WTC11 (cell line): ENCODE measurements around the gene C11orf52. TPM values are rescaled to one million over a fixed set of nuclear protein-coding genes. Genes with fewer than 3 reads are reported as not detected.

Source experiments
- ATAC-seq: fragments of 200-7000 bp; cut with Tn5 transposase; 2 replicates; pipeline ENCODE4 v1.10.0; 2021; ENCODE audit warnings: mild to moderate bottlenecking, moderate library complexity
- CTCF ChIA-PET: fragments of 300-600 bp; sonication (Branson Sonifier 250); formaldehyde crosslinking; loops from one replicate; lab custom pipeline; 2021; ENCODE audit warnings: antibody characterized with exemption; lab: Charles Lee
- POLR2A ChIA-PET: fragments of 350-600 bp; sonication (Branson Sonifier 250); formaldehyde crosslinking; loops from one replicate; lab custom pipeline; 2021; ENCODE audit warnings: antibody characterized with exemption; lab: Charles Lee
- DNase-seq: peaks from one replicate; pipeline ENCODE4 v3.0.0; 2021; ENCODE audit warnings: low spot score
- H3K27ac Mint-ChIP-seq: 2 replicates; pipeline ENCODE4 v1.8.0; 2021; ENCODE audit warnings: mixed read lengths
- H3K27me3 Mint-ChIP-seq: 2 replicates; pipeline ENCODE4 v1.8.0; 2021; ENCODE audit warnings: low read depth, mild to moderate bottlenecking, moderate library complexity, mixed read lengths
- H3K36me3 Mint-ChIP-seq: 2 replicates; pipeline ENCODE4 v1.8.0; 2021; ENCODE audit warnings: mixed read lengths
- H3K4me1 Mint-ChIP-seq: 2 replicates; pipeline ENCODE4 v1.8.0; 2022; ENCODE audit warnings: mixed read lengths
- H3K4me3 Mint-ChIP-seq: 2 replicates; pipeline ENCODE4 v1.8.0; 2021; ENCODE audit warnings: mild to moderate bottlenecking, moderate library complexity, mixed read lengths
- H3K9me3 Mint-ChIP-seq: 2 replicates; pipeline ENCODE4 v1.8.0; 2021; ENCODE audit warnings: mixed read lengths
- CREB1 ChIP-seq: sonication (generic); formaldehyde crosslinking; IDR thresholded peaks from 2 replicates; pipeline ENCODE4 v1.8.0; 2023; ENCODE audit warnings: mild to moderate bottlenecking, missing genetic modification reagents
- ELF4 ChIP-seq: sonication (generic); formaldehyde crosslinking; IDR thresholded peaks from 2 replicates; pipeline ENCODE4 v1.8.1; 2022; ENCODE audit warnings: low read depth, mild to moderate bottlenecking, moderate library complexity, missing genetic modification reagents
- EMX1 ChIP-seq: fragments of 250-450 bp; sonication (Bioruptor Pico); IDR thresholded peaks from 2 replicates; pipeline ENCODE4 v1.8.0; 2021; ENCODE audit warnings: mild to moderate bottlenecking
- ETV6 ChIP-seq: sonication (generic); formaldehyde crosslinking; IDR thresholded peaks from 2 replicates; pipeline ENCODE4 v1.8.1; 2022; ENCODE audit warnings: mild to moderate bottlenecking, missing genetic modification reagents
- GRHL2 ChIP-seq: fragments of 250-450 bp; sonication (Bioruptor Pico); IDR thresholded peaks from 2 replicates; pipeline ENCODE4 v1.8.0; 2022; ENCODE audit warnings: mild to moderate bottlenecking, moderate library complexity; ENCODE audit not compliant: insufficient replicate concordance, severe bottlenecking
- GTF2I ChIP-seq: fragments of 250-450 bp; sonication (Bioruptor Pico); conservative IDR thresholded peaks from 2 replicates; pipeline ENCODE4 v1.4.0; 2021; ENCODE audit warnings: mild to moderate bottlenecking
- MXD4 ChIP-seq: fragments of 250-450 bp; sonication (Bioruptor Pico); IDR thresholded peaks from 2 replicates; pipeline ENCODE4 v1.8.0; 2021; ENCODE audit warnings: mild to moderate bottlenecking, moderate library complexity, borderline replicate concordance
- RELA ChIP-seq: sonication (generic); formaldehyde crosslinking; IDR thresholded peaks from 2 replicates; pipeline ENCODE4 v1.8.1; 2022; ENCODE audit warnings: missing genetic modification reagents, mild to moderate bottlenecking, borderline replicate concordance
- SMAD3 ChIP-seq: sonication (generic); formaldehyde crosslinking; IDR thresholded peaks from 2 replicates; pipeline ENCODE4 v1.8.0; 2022; ENCODE audit warnings: missing genetic modification reagents, mild to moderate bottlenecking, borderline replicate concordance
- TCF7 ChIP-seq: sonication (generic); formaldehyde crosslinking; IDR thresholded peaks from 2 replicates; pipeline ENCODE4 v1.8.0; 2022; ENCODE audit warnings: mild to moderate bottlenecking, low read depth, missing genetic modification reagents, moderate library complexity
- ZNF317 ChIP-seq: sonication (generic); formaldehyde crosslinking; IDR thresholded peaks from 2 replicates; pipeline ENCODE4 v1.8.1; 2023; ENCODE audit warnings: low read depth, mild to moderate bottlenecking, moderate library complexity, missing genetic modification reagents, borderline replicate concordance
- total RNA-seq: library from RNA; stranded (reverse); gene quantifications from 3 replicates; pipeline ENCODE4 v1.2.3, GENCODE V29; 2021
- TF ChIP-seq, protein P1 (sequence below): sonication (generic); formaldehyde crosslinking; IDR thresholded peaks from 2 replicates; pipeline ENCODE4 v1.8.0; 2022; ENCODE audit warnings: mild to moderate bottlenecking, missing genetic modification reagents
- TF ChIP-seq, protein P2 (sequence below): fragments of 250-450 bp; sonication (Bioruptor Pico); IDR thresholded peaks from 2 replicates; pipeline ENCODE4 v1.9.0; 2021; ENCODE audit warnings: moderate library complexity, mild to moderate bottlenecking, inconsistent platforms, borderline replicate concordance
- TF ChIP-seq, protein P3 (sequence below): sonication (generic); formaldehyde crosslinking; IDR thresholded peaks from 2 replicates; pipeline ENCODE4 v1.8.1; 2022; ENCODE audit warnings: low read depth, missing genetic modification reagents, borderline replicate concordance
- TF ChIP-seq, protein P4 (sequence below): fragments of 250-450 bp; sonication (Bioruptor Pico); IDR thresholded peaks from 2 replicates; pipeline ENCODE4 v1.9.0; 2021; ENCODE audit warnings: mild to moderate bottlenecking, borderline replicate concordance
- TF ChIP-seq, protein P5 (sequence below): fragments of 250-450 bp; sonication (Bioruptor Pico); IDR thresholded peaks from 2 replicates; pipeline ENCODE4 v1.8.0; 2021; ENCODE audit warnings: mild to moderate bottlenecking

Gene C11orf52
- total RNA-seq, 1 experiment from 2014 or later: 2.1 TPM

DNA sequence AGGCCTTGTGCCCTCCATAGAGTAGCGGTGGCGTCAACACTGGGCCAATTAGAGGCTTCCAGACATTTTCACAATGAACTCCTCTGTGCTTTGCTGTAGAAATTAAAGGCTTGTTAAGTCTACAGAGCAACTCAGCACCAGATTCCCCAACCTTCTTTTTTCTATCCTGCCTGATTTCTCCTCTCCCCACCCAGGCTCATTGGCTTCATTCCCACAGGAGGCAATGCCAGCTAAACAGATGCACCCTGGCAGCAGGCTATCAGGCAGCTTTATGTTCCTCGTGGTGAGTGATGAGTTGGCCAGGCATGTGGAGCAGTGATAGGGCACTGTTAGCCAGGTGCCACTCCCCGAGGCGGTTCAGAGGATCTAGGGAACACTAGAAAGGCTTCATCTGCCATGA lies 23.2 kb downstream of the C11orf52 start:
- POLR2A ChIA-PET: no interaction called here
- Mint-ChIP-seq H3K4me3 (no peak overlapping the region), H3K27ac (no peak overlapping the region), H3K4me1 (peaks cover 39% of the 10 kb centered on the region), H3K27me3 (no peaks in the 10 kb centered on the region; the same call in 1 of the 2 replicates), H3K36me3 (0 out of 2 replicates have a peak, but pooled peaks cover 2% of the 10 kb centered on the region), H3K9me3 (no peaks in the 10 kb centered on the region)
- TF ChIP-seq, protein P1, sequence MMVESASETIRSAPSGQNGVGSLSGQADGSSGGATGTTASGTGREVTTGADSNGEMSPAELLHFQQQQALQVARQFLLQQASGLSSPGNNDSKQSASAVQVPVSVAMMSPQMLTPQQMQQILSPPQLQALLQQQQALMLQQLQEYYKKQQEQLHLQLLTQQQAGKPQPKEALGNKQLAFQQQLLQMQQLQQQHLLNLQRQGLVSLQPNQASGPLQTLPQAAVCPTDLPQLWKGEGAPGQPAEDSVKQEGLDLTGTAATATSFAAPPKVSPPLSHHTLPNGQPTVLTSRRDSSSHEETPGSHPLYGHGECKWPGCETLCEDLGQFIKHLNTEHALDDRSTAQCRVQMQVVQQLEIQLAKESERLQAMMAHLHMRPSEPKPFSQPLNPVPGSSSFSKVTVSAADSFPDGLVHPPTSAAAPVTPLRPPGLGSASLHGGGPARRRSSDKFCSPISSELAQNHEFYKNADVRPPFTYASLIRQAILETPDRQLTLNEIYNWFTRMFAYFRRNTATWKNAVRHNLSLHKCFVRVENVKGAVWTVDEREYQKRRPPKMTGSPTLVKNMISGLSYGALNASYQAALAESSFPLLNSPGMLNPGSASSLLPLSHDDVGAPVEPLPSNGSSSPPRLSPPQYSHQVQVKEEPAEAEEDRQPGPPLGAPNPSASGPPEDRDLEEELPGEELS: no peak
- TF ChIP-seq, protein P2, sequence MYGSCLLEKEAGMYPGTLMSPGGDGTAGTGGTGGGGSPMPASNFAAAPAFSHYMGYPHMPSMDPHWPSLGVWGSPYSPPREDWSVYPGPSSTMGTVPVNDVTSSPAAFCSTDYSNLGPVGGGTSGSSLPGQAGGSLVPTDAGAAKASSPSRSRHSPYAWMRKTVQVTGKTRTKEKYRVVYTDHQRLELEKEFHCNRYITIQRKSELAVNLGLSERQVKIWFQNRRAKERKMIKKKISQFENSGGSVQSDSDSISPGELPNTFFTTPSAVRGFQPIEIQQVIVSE: no peak
- TF ChIP-seq ELF4 (CRISPR knock-in tag) (no peak), RELA (CRISPR knock-in tag) (no peak), ZNF317 (CRISPR knock-in tag) (no peak), GRHL2 (CRISPR knock-in tag) (no peak), SMAD3 (no peak), CREB1 (no peak), MXD4 (CRISPR knock-in tag) (no peak), EMX1 (CRISPR knock-in tag) (no peak)
- TF ChIP-seq, protein P3, sequence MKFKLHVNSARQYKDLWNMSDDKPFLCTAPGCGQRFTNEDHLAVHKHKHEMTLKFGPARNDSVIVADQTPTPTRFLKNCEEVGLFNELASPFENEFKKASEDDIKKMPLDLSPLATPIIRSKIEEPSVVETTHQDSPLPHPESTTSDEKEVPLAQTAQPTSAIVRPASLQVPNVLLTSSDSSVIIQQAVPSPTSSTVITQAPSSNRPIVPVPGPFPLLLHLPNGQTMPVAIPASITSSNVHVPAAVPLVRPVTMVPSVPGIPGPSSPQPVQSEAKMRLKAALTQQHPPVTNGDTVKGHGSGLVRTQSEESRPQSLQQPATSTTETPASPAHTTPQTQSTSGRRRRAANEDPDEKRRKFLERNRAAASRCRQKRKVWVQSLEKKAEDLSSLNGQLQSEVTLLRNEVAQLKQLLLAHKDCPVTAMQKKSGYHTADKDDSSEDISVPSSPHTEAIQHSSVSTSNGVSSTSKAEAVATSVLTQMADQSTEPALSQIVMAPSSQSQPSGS (CRISPR knock-in tag): no peak
- TF ChIP-seq, protein P4, sequence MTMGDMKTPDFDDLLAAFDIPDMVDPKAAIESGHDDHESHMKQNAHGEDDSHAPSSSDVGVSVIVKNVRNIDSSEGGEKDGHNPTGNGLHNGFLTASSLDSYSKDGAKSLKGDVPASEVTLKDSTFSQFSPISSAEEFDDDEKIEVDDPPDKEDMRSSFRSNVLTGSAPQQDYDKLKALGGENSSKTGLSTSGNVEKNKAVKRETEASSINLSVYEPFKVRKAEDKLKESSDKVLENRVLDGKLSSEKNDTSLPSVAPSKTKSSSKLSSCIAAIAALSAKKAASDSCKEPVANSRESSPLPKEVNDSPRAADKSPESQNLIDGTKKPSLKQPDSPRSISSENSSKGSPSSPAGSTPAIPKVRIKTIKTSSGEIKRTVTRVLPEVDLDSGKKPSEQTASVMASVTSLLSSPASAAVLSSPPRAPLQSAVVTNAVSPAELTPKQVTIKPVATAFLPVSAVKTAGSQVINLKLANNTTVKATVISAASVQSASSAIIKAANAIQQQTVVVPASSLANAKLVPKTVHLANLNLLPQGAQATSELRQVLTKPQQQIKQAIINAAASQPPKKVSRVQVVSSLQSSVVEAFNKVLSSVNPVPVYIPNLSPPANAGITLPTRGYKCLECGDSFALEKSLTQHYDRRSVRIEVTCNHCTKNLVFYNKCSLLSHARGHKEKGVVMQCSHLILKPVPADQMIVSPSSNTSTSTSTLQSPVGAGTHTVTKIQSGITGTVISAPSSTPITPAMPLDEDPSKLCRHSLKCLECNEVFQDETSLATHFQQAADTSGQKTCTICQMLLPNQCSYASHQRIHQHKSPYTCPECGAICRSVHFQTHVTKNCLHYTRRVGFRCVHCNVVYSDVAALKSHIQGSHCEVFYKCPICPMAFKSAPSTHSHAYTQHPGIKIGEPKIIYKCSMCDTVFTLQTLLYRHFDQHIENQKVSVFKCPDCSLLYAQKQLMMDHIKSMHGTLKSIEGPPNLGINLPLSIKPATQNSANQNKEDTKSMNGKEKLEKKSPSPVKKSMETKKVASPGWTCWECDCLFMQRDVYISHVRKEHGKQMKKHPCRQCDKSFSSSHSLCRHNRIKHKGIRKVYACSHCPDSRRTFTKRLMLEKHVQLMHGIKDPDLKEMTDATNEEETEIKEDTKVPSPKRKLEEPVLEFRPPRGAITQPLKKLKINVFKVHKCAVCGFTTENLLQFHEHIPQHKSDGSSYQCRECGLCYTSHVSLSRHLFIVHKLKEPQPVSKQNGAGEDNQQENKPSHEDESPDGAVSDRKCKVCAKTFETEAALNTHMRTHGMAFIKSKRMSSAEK: no peak
- TF ChIP-seq, protein P5, sequence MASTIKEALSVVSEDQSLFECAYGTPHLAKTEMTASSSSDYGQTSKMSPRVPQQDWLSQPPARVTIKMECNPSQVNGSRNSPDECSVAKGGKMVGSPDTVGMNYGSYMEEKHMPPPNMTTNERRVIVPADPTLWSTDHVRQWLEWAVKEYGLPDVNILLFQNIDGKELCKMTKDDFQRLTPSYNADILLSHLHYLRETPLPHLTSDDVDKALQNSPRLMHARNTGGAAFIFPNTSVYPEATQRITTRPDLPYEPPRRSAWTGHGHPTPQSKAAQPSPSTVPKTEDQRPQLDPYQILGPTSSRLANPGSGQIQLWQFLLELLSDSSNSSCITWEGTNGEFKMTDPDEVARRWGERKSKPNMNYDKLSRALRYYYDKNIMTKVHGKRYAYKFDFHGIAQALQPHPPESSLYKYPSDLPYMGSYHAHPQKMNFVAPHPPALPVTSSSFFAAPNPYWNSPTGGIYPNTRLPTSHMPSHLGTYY (CRISPR knock-in tag): no peak
- CTCF ChIA-PET: interaction anchor here (0.9 kb wide), 1 partner anchor 15 kb away, joined by 3 read pairs; no protein-coding TSS in a partner anchor
- ATAC-seq: no peak
- DNase-seq: no peak

DNA sequence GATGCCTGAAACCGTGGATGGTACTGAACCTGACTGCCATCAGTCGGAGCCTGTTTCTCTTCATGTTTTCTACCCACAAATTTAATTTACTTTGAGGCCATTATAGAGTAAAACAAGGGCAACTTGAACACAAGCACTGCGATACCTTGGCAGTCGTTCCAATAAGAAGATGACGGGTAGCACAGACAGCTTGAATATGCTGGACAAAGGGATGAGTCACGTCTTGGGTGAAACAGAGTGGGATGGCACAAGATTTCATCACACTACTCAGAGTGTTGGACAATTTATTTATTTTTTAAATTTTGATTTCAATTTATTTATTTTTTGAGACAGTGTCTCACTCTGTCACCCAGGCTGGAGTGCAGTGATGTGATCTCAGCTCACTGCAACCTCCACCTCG lies 24.1 kb downstream of the C11orf52 start:
- no peak for ATAC-seq
- H3K9me3 Mint-ChIP-seq: no peaks in the 10 kb centered on the region
- CTCF ChIA-PET: interaction anchor here (0.8 to 3.2 kb wide), 3 partner anchors 11 to 40 kb away, joined by 3 to 21 read pairs (median 12); no protein-coding TSS in a partner anchor

More for the DNA sequence above, 24.1 kb downstream of the C11orf52 start:
- Mint-ChIP-seq H3K27ac (no peak overlapping the region), H3K36me3 (0 out of 2 replicates have a peak, but pooled peaks cover 2% of the 10 kb centered on the region), H3K4me3 (no peak overlapping the region), H3K4me1 (peaks cover 36% of the 10 kb centered on the region), H3K27me3 (no peaks in the 10 kb centered on the region; the same call in 1 of the 2 replicates)
- POLR2A ChIA-PET: interaction anchor here (0.7 kb wide), 2 partner anchors 40 to 330 kb away, joined by 6 to 13 read pairs; no protein-coding TSS in a partner anchor
- TF ChIP-seq GTF2I (CRISPR knock-in tag) (no peak), TCF7 (CRISPR knock-in tag) (no peak), ETV6 (CRISPR knock-in tag) (no peak)
- DNase-seq: no peak
